HG03060 (cell line): ENCODE results near the gene ISL1.

Experiments
- ATAC-seq: cut with Tn5 transposase; IDR thresholded peaks from one replicate; pipeline ENCODE4 v1.9.1; 2021; ENCODE audit warnings: low read depth, moderate number of reproducible peaks; ENCODE audit not compliant: unreplicated experiment

ISL1 gene

GRCh38 chr5:51386916-51387883 lies 4.0 kb downstream of the ISL1 start:
- ATAC-seq, result no peak

DNA sequence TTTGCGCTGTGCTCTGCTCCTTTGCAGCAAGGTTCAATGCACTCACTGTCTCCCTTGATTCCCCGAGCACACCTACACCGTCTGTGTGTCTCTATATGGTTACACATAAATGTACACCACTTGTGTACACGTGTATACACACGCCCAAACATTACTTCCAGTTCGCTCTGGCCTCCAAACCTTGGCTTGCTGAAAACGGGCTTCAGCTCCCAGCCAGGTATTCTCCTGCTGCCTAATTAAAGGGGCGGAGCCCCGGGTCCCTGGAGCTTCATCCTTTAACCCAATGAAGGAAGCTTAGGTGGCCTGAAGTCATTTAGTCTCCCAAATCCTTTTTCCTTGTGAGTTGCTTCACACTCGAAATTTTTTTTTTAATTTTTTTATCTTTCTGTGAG lies 4.6 kb downstream of the ISL1 start:
- no peak for ATAC-seq

- ATAC-seq, result no peak
Observed at GRCh38 chr5:51388488-51389287, 5.4 kb downstream of the ISL1 start.

DNA sequence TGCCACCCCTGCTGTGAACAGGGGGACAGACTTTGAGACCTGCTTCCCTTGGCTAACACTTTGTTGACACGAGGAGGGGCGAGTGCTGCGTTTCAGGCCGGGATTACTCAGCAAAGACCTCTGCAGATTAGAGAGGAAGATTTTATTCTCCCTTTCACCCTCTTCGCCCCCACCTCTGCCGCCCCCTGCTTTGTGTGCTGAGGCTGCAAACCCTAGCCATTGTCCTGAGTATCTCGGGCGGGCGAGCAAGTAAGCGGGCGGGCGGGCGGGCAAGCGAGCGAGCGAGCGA lies 6.0 kb downstream of the ISL1 start:
- no peak for ATAC-seq

GRCh38 chr5:51389577-51390463 lies 6.6 kb downstream of the ISL1 start:
- ATAC-seq, result no peak

- ATAC-seq, result no peak
Observed at GRCh38 chr5:51391175-51391574, 7.9 kb downstream of the ISL1 start.

- ATAC-seq, result no peak
Observed at GRCh38 chr5:51392689-51393199, 9.5 kb downstream of the ISL1 start.

GRCh38 chr5:51394609-51395008 lies 11.4 kb downstream of the ISL1 start:
- ATAC-seq, result no peak

- no peak for ATAC-seq
Observed at GRCh38 chr5:51395245-51395644, 12.0 kb downstream of the ISL1 start.

DNA sequence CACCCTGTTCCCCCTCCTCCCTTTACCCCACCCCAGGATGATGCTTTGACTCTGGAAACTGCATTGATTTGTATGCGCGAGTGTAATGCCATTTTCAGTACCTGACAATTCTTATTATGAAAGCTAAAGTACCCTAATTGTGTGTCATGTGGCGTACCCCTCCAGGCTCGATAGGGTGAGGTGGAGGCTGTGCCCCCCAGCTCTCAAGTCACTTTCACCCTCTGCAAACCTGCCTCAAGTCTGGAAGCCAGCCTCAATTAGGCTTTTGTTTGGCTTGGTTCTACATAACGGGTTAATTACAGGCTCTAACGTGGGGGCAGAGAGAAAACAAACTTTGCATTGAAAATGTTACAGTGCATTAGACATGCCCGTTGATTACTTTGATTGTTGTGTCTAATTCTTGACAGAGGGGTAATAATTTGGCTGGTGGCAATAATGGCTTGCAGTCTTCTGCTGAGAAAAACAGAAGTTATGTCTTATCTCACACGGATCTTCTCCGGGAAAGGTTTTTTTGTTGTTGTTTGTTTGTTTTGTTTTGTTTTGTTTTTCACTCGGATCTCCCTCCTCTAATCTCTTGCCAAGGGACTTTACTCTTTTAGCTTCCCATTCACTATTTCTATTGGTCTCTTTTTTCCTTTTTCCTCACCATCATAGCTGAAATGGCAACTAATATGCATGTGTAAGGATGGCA lies 12.6 kb downstream of the ISL1 start:
- ATAC-seq, result no peak

DNA sequence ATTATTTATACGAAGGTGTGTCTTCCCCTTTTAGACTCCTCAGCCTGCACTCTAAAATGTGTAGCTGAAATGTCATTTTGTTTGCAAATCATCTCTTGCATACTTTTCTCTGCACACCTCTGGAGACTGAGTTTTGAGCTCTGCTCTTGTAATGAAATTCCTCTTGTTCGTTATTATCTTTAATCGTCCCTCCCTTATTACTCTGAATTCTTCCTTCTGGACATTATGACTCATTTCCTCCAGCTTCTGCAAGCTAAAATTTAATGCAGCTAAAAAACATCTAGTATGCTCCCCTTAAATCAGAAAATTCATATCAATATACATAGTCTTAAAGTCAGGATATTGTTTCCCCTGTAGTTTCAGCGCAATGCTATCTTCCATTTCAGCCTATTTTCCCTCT lies 13.5 kb downstream of the ISL1 start:
- ATAC-seq, result no peak

DNA sequence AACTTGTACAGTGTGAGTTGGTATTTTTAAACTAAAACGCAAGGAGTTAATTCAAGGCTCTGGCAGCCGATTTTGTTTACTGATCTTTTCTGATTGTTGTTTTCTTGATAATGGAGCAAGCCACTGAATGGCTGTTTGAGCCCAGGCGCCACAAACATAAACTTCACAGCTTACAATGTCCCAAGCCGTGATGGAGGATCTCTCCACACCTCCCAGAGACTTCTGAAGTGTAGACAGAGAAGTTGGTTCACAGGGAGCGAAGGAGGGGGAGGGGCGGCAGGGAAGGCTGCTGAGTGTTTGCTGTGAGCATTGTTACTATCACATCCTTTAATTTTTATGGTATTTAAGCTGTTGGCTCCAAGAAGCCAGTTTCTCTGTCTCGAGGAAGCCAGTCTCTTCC lies 14.7 kb downstream of the ISL1 start:
- no peak for ATAC-seq

GRCh38 chr5:51398875-51399642 lies 15.8 kb downstream of the ISL1 start:
- ATAC-seq, result no peak

GRCh38 chr5:51399643-51400006 lies 16.4 kb downstream of the ISL1 start:
- ATAC-seq, result no peak

GRCh38 chr5:51404255-51404654 lies 21.0 kb downstream of the ISL1 start:
- ATAC-seq, result no peak

- ATAC-seq, result no peak
Observed at GRCh38 chr5:51411921-51412325, 28.7 kb downstream of the ISL1 start.

DNA sequence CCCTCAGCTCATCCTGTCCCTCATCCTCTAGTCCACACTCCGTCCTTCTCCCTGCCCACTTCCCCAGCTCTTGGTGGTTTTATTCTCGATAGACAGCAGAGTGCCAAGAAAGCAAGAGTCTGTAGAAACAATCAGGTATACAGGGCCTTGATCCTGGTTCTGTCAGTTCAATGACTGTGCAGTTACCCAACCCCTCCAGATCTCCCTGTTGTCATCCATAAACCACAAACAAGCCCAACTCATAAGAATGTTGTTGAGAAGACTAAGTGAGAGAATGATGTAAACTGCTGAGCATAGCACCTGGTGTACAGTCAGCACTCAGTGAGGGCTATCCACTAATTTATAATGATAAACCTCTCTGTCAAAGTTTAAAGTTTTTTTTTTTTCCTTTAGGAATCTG lies 31.3 kb downstream of the ISL1 start:
- no peak for ATAC-seq

DNA sequence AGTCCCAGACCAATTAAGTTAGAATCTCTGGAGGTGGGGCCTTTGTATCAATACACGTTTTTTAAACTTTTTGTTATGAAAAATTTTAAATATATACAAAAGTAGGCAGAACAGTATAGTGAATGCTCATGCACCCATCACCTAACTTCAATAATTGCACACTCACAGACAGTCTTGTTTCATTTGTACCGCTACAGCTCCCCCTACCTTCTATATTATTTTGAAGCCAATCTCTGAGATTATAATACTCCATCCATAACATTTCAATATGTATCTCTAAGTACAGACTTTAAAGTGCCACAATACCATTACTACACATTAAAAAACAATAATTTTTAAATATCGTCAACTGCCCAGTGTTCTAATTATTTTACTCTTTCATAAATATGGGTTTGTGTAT lies 32.9 kb downstream of the ISL1 start:
- no peak for ATAC-seq

DNA sequence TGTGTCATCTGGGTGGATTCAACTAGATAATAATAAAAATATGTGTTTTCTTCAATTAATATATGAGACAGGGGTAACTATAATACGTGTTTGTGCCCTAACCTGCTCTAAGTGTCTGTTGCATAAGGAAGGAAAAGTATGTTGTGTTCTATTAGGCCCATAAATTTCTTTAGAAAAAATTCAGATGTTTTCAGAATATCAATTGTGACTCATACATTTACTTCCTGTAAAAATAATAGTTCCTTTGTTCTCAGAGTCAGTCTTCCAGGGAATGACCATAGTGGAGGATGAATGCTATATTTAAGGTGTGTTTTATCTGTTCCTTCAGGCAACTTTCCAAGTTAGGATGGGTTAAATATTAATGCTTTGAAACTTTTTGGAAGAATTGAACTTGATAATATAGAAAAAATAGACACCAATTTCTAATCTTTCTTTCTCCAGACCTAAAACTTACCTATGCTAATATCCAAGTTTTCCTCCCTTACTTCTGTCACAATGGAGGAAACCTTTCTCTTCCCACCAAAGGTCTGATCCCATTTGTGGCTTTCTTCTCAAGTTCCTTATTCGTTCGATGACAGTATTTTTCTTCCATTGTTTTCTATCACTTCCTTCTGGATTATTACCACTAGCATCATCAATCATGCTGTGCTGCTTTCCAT lies 49.9 kb downstream of the ISL1 start:
- ATAC-seq, result no peak
